ENCODE data around the gene GTPBP4. TPM values are rescaled to one million over a fixed set of nuclear protein-coding genes. Genes with fewer than 3 reads are reported as not detected.

The GTPBP4 gene
- total and polyA plus RNA-seq, 2 of the 8 experiments (the other 6 are each of a cell fraction or from before 2014, with no cell fraction given), result 16.9 to 98.1 TPM

DNA sequence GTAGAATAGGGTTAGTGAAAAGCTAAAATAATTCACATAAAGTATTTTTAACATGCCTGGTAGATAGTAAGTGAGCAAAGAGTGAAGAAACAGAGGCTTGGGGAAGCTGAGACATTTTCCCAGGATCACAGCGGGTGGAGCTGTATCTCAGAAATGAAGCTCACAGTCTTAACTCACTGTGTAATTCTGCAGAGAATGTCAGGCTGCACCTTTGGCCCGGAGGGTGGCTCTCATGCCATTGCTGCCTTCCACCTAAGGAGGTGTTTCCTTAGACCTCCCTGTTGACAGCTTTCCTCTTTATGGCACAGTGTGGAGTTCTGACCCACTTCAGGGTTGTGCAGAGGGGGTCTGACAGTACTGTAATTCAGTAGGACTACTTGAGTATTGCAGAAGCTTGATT is 2.9 kb upstream of the GTPBP4 start (continued):
- TF ChIP-seq GTF2F1 (IDR thresholded peaks at IDR 0.05; ENCODE audit: borderline replicate concordance, low read depth, low read length) (no peak), KDM1A (IDR thresholded peaks at IDR 0.05; ENCODE audit: borderline replicate concordance, low read length) (no peak)

All from H1 (cell line).